Osteoblast (primary cell): ENCODE results near the gene PTN. TPM values are rescaled to one million over a fixed set of nuclear protein-coding genes. Genes with fewer than 3 reads are reported as not detected.

ENCODE experiments used
- DNase-seq: peaks from one replicate; pipeline ENCODE4 v3.0.0; 2011; ENCODE audit warnings: low spot score, mixed read lengths; ENCODE audit not compliant: insufficient read length; ENCODE audit errors: missing footprints
- H2AFZ ChIP-seq: 2 replicates; pipeline ENCODE4 v1.6.0; 2011; ENCODE audit warnings: mild to moderate bottlenecking, low read length
- H3K27ac ChIP-seq: 2 replicates; pipeline ENCODE4 v1.5.1; 2011; ENCODE audit warnings: mild to moderate bottlenecking, low read depth, low read length, moderate library complexity
- H3K27me3 ChIP-seq: 2 replicates; pipeline ENCODE4 v1.6.0; 2012; ENCODE audit warnings: mild to moderate bottlenecking, control low read depth, inconsistent platforms, low read length, moderate library complexity; ENCODE audit not compliant: insufficient read depth
- H3K36me3 ChIP-seq: 2 replicates; pipeline ENCODE4 v1.5.1; 2011; ENCODE audit warnings: mild to moderate bottlenecking, low read length, control low read depth, moderate library complexity; ENCODE audit not compliant: insufficient read depth
- H3K4me1 ChIP-seq: 2 replicates; pipeline ENCODE4 v1.5.1; 2011; ENCODE audit warnings: mild to moderate bottlenecking, low read length, control low read depth, moderate library complexity; ENCODE audit not compliant: insufficient read depth
- H3K4me2 ChIP-seq: 2 replicates; pipeline ENCODE4 v1.6.0; 2011; ENCODE audit warnings: mild to moderate bottlenecking, low read length; ENCODE audit not compliant: insufficient read depth
- H3K4me3 ChIP-seq: fragments of 200-600 bp; sonication (generic); 3 replicates; pipeline ENCODE4 v1.5.1; 2012; ENCODE audit warnings: mild to moderate bottlenecking, low read length, inconsistent platforms; ENCODE audit not compliant: insufficient read depth
- H3K79me2 ChIP-seq: 2 replicates; pipeline ENCODE4 v1.6.0; 2012; ENCODE audit warnings: mild to moderate bottlenecking, low read length, control low read depth, inconsistent platforms; ENCODE audit not compliant: insufficient read depth
- H3K9me3 ChIP-seq: 2 replicates; pipeline ENCODE4 v1.5.1; 2011; ENCODE audit warnings: low read depth, low read length, control low read depth
- H4K20me1 ChIP-seq: 2 replicates; pipeline ENCODE4 v1.6.0; 2012; ENCODE audit warnings: mild to moderate bottlenecking, low read length, control low read depth; ENCODE audit not compliant: insufficient read depth
- CTCF ChIP-seq: IDR thresholded peaks from 2 replicates; pipeline ENCODE4 v1.5.1; 2011; ENCODE audit warnings: mild to moderate bottlenecking, low read depth, low read length, moderate library complexity; ENCODE audit errors: extremely low read depth
- total RNA-seq: library from RNA; depleted of rRNA; stranded (reverse); fragments of >200 nt; gene quantifications from 2 replicates; pipeline ENCODE4 v1.2.3, GENCODE V29; 2012

Gene PTN
- total RNA-seq, 1 donor: 21.0 TPM

GRCh38 chr7:137363683-137364082 lies 20.1 kb upstream of the PTN start:
- no peak for TF ChIP-seq CTCF
- H3K79me2 ChIP-seq: no peaks in the 10 kb centered on the region
- H3K4me2 ChIP-seq: no peak overlapping the region
- H3K27me3 ChIP-seq: no peaks in the 10 kb centered on the region
- H3K4me1 ChIP-seq: no peaks in the 10 kb centered on the region
- H3K4me3 ChIP-seq: no peak overlapping the region
- no peak overlapping the region for H2AFZ ChIP-seq
- H4K20me1 ChIP-seq: no peaks in the 10 kb centered on the region
- H3K9me3 ChIP-seq: peaks cover 19% of the 10 kb centered on the region
- H3K27ac ChIP-seq: no peak overlapping the region
- DNase-seq: peak; percentile 15
- H3K36me3 ChIP-seq: no peaks in the 10 kb centered on the region

GRCh38 chr7:137360087-137360679 lies 16.6 kb upstream of the PTN start:
- peaks cover 19% of the 10 kb centered on the region for H3K9me3 ChIP-seq
- no peak overlapping the region for H3K4me3 ChIP-seq
- H2AFZ ChIP-seq: no peak overlapping the region
- H3K4me1 ChIP-seq: no peaks in the 10 kb centered on the region
- TF ChIP-seq CTCF: no peak
- no peaks in the 10 kb centered on the region for H3K27me3 ChIP-seq
- H4K20me1 ChIP-seq: no peaks in the 10 kb centered on the region
- H3K27ac ChIP-seq: no peak overlapping the region
- no peak overlapping the region for H3K4me2 ChIP-seq
- H3K36me3 ChIP-seq: no peaks in the 10 kb centered on the region
- DNase-seq: no peak
- no peaks in the 10 kb centered on the region for H3K79me2 ChIP-seq

GRCh38 chr7:137354961-137355360 lies 11.4 kb upstream of the PTN start:
- no peak overlapping the region for H3K27ac ChIP-seq
- H2AFZ ChIP-seq: no peak overlapping the region
- no peaks in the 10 kb centered on the region for H3K36me3 ChIP-seq
- no peaks in the 10 kb centered on the region for H3K4me1 ChIP-seq
- H4K20me1 ChIP-seq: no peaks in the 10 kb centered on the region
- no peak overlapping the region for H3K4me3 ChIP-seq
- H3K79me2 ChIP-seq: no peaks in the 10 kb centered on the region
- H3K27me3 ChIP-seq: no peaks in the 10 kb centered on the region
- DNase-seq: no peak
- peaks cover 7% of the 10 kb centered on the region for H3K9me3 ChIP-seq
- TF ChIP-seq CTCF: no peak
- no peak overlapping the region for H3K4me2 ChIP-seq

GRCh38 chr7:137354396-137354795 lies 10.9 kb upstream of the PTN start:
- no peaks in the 10 kb centered on the region for H3K27me3 ChIP-seq
- H3K4me1 ChIP-seq: no peaks in the 10 kb centered on the region
- no peak overlapping the region for H3K4me3 ChIP-seq
- H3K9me3 ChIP-seq: peaks cover 3% of the 10 kb centered on the region
- TF ChIP-seq CTCF: no peak
- no peak overlapping the region for H2AFZ ChIP-seq
- no peak overlapping the region for H3K4me2 ChIP-seq
- no peak overlapping the region for H3K27ac ChIP-seq
- no peaks in the 10 kb centered on the region for H3K79me2 ChIP-seq
- H4K20me1 ChIP-seq: no peaks in the 10 kb centered on the region
- no peak for DNase-seq
- H3K36me3 ChIP-seq: no peaks in the 10 kb centered on the region
